NB4 (cell line): ENCODE results near the gene ALPK1.

ENCODE experiments used
- DNase-seq: peaks from one replicate; pipeline ENCODE4 v3.0.0; 2010; ENCODE audit warnings: low read depth
- H3K4me3 ChIP-seq: one replicate; pipeline ENCODE4 v1.5.1; 2011; ENCODE audit warnings: mild to moderate bottlenecking, low read depth, low read length, moderate library complexity
- MYC ChIP-seq: IDR thresholded peaks from 2 replicates; pipeline ENCODE4 v1.6.1; 2011; ENCODE audit warnings: low read depth, low read length
- POLR2A ChIP-seq: IDR thresholded peaks from 2 replicates; pipeline ENCODE4 v1.6.1; 2011; ENCODE audit warnings: mild to moderate bottlenecking; ENCODE audit not compliant: insufficient read length; ENCODE audit errors: extremely low read depth
- TF ChIP-seq, protein P1 (sequence below): IDR thresholded peaks from 2 replicates; pipeline ENCODE4 v1.6.1; 2011; ENCODE audit warnings: low read depth, low read length
- TF ChIP-seq, protein P2 (sequence below): IDR thresholded peaks from one replicate; pipeline ENCODE4 v1.5.1; 2012; ENCODE audit warnings: low read depth, low read length

ALPK1 gene

DNA sequence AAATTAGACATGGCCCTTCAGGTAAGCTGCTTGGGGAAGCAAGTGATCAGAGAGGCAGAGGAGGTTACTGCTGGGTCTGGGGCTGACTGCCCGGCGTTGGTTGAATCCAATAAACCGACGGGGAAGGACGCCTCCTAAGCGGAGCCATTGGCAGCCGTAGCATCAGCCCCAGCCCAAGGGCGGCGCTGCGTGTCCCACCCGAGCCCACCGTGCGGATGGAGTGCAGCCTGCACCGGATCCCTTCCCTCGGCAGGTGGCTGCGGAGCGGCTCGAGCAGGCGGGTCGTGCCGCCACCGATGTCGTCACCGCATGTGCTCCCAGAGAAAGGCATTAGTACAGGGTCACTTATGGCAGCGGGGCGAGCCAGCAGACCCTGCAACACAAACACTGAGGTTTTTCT lies 82.1 kb downstream of the ALPK1 start:
- no peak overlapping the region for H3K4me3 ChIP-seq
- no peak for TF ChIP-seq POLR2A
- no peak for TF ChIP-seq MYC
- TF ChIP-seq, protein P1, sequence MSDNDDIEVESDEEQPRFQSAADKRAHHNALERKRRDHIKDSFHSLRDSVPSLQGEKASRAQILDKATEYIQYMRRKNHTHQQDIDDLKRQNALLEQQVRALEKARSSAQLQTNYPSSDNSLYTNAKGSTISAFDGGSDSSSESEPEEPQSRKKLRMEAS: no peak
- TF ChIP-seq, protein P2, sequence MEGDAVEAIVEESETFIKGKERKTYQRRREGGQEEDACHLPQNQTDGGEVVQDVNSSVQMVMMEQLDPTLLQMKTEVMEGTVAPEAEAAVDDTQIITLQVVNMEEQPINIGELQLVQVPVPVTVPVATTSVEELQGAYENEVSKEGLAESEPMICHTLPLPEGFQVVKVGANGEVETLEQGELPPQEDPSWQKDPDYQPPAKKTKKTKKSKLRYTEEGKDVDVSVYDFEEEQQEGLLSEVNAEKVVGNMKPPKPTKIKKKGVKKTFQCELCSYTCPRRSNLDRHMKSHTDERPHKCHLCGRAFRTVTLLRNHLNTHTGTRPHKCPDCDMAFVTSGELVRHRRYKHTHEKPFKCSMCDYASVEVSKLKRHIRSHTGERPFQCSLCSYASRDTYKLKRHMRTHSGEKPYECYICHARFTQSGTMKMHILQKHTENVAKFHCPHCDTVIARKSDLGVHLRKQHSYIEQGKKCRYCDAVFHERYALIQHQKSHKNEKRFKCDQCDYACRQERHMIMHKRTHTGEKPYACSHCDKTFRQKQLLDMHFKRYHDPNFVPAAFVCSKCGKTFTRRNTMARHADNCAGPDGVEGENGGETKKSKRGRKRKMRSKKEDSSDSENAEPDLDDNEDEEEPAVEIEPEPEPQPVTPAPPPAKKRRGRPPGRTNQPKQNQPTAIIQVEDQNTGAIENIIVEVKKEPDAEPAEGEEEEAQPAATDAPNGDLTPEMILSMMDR: no peak
- DNase-seq: no peak

DNA sequence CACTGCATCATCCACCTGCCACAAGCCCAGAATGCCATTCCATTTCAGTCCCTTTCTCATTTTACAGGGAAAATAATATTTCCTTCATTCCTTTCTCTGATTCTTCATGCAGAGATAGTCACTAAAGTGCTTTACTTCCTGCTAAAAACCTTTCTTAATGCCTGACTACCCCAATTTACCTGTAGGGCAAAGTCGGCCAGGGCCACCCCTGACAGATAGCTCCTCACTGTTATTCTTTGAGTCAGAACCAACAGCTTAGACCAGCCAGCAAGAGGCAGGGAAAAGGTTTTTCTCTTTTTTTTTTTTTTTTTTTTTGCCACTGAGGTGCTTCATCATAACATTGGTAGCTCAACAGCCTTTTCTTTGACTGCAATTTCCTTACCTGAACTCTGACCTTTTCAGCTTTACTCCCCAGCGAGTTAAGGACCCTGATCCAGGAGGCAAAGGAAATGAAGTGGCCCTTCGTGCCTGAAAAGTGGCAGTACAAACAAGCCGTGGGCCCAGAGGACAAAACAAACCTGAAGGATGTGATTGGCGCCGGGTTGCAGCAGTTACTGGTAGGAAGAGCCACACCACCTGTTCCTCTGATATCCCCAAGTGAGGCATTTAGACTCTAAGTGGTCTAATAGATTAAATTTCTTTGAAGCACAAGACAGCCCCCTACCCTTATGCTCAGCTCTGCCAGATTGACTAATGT lies 85.0 kb downstream of the ALPK1 start:
- TF ChIP-seq, protein P2: no peak
- TF ChIP-seq, protein P1: no peak
- no peak for TF ChIP-seq POLR2A
- no peak for TF ChIP-seq MYC
- no peak for DNase-seq
- H3K4me3 ChIP-seq: no peak overlapping the region

DNA sequence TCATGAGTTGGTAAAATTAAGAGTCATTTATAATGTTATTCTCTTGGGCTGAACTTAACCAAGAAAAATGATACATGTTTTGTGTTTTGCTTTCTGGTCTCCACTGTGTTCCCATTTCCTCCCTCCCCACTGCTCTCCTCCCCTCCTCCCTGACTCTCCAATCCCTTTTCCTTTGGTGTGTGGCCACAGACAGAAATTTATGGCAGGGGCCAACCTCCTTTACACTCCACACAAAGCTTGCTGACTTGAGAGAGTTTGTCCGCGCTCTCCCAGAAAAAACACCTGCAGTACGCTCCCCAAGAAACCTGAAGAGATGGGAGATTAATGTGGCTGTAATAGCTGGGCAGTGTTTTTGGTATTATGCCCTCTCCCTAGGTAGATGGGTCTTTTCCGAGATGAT lies 88.9 kb downstream of the ALPK1 start:
- no peak for DNase-seq
- no peak overlapping the region for H3K4me3 ChIP-seq
- TF ChIP-seq, protein P1: no peak
- no peak for TF ChIP-seq POLR2A
- TF ChIP-seq, protein P2: no peak
- no peak for TF ChIP-seq MYC

DNA sequence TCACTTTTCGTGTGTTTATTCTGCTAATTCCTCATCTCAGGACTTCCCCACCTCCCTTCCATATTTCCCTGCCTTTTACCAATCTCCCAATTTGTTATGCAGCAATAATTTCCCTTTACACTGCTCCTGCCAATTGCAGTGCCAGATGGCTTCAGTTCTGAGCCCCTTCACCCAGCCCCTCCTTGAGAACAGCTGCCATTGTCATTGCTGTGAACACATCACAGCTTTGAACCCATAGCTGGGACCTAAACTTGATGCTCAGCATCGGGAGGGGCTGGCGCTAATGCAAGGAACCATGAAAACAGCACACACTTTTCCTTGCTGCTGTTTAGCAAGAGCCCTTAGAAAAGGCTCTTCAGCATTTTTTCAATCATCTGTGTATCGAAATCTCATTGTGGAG lies 104.9 kb downstream of the ALPK1 start:
- H3K4me3 ChIP-seq: no peak overlapping the region
- TF ChIP-seq, protein P2: no peak
- TF ChIP-seq, protein P1: no peak
- TF ChIP-seq MYC (no peak), POLR2A (no peak)
- no peak for DNase-seq

DNA sequence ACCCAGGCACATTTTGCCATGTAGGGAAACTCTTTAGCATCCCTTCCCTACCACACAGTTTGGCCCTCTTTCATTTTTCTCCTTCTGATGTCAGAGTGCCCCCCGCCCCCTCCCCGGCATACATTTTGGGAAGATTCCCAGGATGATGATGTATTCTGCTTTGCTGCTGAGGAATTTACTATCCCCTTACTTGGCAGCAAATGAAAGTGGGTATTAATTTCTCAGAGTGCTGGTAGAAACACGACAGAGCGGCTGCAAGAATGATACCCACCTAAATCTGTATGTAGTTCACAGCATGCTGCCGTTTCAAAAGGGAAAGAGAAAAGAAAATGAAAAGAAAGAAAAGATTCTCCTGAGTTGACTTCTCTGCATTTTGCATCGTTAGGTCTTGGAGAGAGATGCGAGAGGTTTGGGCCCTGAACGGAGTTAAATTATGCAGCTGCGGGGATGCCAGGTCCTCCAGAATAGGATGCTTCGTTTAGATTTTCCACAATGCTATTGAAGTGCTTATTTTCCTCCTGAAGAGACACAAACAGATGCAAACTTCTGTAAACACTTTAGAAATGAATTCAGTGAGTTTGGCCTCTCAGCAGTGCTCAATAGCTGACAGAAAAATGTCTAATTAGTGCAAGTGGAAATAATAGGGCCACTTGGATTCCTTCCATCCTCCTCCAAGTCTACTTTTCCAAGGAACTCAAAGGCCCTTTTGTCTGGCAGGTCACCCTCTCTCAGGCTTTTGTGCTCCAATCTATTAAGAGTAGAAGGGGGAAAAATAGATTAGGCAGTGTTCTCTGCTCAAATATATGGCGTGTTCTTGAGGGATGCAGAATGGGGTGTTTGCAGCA lies 106.2 kb downstream of the ALPK1 start:
- H3K4me3 ChIP-seq: no peak overlapping the region
- no peak for DNase-seq

More for the DNA sequence above, 106.2 kb downstream of the ALPK1 start:
- TF ChIP-seq MYC: no peak
- no peak for TF ChIP-seq POLR2A
- TF ChIP-seq, protein P1: no peak
- TF ChIP-seq, protein P2: no peak
